GM18505 (cell line): ENCODE data around the gene ADCY3.

Source experiments
- ATAC-seq: cut with Tn5 transposase; IDR thresholded peaks from one replicate; pipeline ENCODE4 v1.9.1; 2021; ENCODE audit not compliant: unreplicated experiment
- POLR2A ChIP-seq: IDR thresholded peaks from 4 replicates; pipeline ENCODE4 v1.6.1; 2011; ENCODE audit warnings: borderline replicate concordance; ENCODE audit not compliant: insufficient read depth, insufficient read length; ENCODE audit errors: extremely low read depth

The ADCY3 gene

GRCh38 chr2:24855022-24855622 lies 64.9 kb downstream of the ADCY3 start:
- ATAC-seq, result no peak
- no peak for TF ChIP-seq POLR2A

GRCh38 chr2:24853996-24854395 lies 66.0 kb downstream of the ADCY3 start:
- no peak for ATAC-seq
- TF ChIP-seq POLR2A, result no peak

- no peak for TF ChIP-seq POLR2A
These were observed 67.0 kb downstream of the ADCY3 start for GRCh38 chr2:24853046-24853445.

GRCh38 chr2:24852431-24853020 lies 67.5 kb downstream of the ADCY3 start:
- no peak for ATAC-seq
- TF ChIP-seq POLR2A, result no peak

More at GRCh38 chr2:24853046-24853445, 67.0 kb downstream of the ADCY3 start:
- no peak for ATAC-seq

- no peak for TF ChIP-seq POLR2A
- no peak for ATAC-seq
These were observed 68.0 kb downstream of the ADCY3 start for GRCh38 chr2:24852026-24852425.

- TF ChIP-seq POLR2A, result no peak
- no peak for ATAC-seq
These were observed 69.1 kb downstream of the ADCY3 start for GRCh38 chr2:24850944-24851343.

GRCh38 chr2:24845691-24846090 lies 74.3 kb downstream of the ADCY3 start:
- no peak for TF ChIP-seq POLR2A
- no peak for ATAC-seq

- no peak for TF ChIP-seq POLR2A
- no peak for ATAC-seq
These were observed 75.9 kb downstream of the ADCY3 start for GRCh38 chr2:24844023-24844685.

- no peak for TF ChIP-seq POLR2A
These were observed 76.6 kb downstream of the ADCY3 start for GRCh38 chr2:24843330-24843860.

GRCh38 chr2:24842081-24843050 lies 77.7 kb downstream of the ADCY3 start:
- no peak for ATAC-seq
- TF ChIP-seq POLR2A, result no peak

More at GRCh38 chr2:24843330-24843860, 76.6 kb downstream of the ADCY3 start:
- no peak for ATAC-seq

- no peak for ATAC-seq
- no peak for TF ChIP-seq POLR2A
These were observed 78.8 kb downstream of the ADCY3 start for GRCh38 chr2:24840962-24841945.
